SH-SY5Y (cell line): Measurements from ENCODE around the gene GREB1.

Source experiments
- GATA2 ChIP-seq: IDR thresholded peaks from 2 replicates; pipeline ENCODE4 v1.6.1; 2011; ENCODE audit warnings: mild to moderate bottlenecking, low read depth, low read length
- GATA3 ChIP-seq: IDR thresholded peaks from 2 replicates; pipeline ENCODE4 v1.6.1; 2011; ENCODE audit warnings: low read depth, mild to moderate bottlenecking, low read length, moderate library complexity

Gene GREB1

DNA sequence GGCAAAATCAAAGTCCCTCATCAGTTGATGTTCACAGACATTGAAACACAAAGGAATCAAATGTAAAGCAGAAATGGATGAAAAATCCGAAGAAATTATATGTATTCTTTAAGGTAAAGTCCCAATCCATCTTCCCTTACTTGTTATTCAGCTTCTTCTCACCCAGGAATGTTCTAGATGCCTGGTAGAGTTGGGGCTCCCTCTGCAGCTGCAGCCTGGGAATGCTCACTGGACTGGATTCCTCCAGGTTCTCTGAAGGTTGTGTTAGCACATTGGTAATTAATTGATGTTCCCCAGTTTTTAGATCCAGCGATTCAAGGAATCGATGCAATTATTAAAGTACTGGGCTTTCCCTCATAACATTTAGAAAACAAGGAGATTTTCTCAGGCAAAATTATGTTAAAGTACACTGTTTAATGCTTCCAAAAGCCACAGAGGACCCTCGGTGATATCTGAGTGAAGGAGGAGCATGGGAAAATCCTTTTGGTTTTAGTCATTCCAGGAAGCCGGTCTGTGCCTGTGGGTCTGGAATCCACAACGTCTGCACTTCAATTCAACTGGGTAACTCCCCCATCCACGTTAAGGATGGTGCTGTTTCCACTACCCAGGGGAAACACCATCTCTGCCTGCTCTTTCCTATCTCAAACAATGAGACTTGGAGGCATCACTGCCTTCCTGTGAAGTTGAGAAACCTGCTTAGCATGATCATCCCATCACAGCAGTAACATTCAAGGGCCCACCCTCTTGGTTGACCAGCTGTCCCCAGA, 114.2 kb downstream of the GREB1 start:
- no peak for TF ChIP-seq GATA2
- no peak for TF ChIP-seq GATA3

DNA sequence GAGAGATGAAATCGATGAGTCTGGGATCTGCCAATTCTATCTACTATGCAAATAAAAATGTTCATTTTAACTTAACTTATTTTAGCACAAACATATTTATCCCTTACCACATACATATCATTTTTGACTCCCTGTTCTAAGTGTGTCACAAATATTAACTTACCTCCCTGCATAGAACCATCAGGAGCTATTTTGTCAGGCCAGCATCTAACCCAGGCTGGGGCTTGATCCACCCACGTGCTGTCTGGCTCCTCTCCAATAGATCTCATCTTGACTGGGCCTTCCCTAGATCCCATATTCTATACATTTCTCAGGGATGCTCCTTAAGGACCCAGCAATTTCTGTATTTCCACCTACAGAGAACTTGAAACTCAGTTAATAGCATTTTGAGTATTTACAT, 115.2 kb downstream of the GREB1 start:
- TF ChIP-seq GATA3: no peak
- TF ChIP-seq GATA2: no peak

DNA sequence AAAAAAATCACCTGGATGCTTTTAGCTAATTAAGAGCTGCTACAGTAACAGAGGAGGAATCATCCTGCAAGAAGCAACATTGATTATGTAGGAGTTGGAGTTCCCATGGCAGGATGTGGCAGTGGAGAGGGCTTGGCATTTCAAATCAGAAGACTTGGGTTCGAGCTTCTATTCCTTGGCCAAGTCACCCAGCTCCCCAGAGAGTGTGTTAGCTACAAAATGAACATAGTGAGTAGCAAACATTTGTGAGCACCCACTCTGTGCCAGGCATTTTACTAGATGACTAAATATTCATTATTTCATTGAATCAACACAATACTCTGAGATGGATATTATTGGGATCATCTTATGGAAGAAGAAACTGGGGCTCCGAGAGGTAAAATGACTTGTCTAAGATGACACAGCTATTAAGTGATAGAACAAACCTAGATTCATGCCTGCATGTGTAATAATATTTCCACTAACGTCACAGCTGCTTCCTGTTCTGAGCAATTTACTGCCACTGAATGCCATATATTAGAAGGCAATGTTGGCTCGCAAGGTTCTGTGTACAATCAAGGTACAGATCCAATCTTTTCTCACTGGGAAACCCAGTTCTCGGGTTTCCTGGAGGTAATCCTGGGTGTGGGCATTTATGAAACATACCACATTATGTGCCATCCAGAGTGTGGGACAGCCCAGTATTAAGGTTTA, 118.2 kb downstream of the GREB1 start:
- TF ChIP-seq GATA3 (no peak), GATA2 (no peak)

DNA sequence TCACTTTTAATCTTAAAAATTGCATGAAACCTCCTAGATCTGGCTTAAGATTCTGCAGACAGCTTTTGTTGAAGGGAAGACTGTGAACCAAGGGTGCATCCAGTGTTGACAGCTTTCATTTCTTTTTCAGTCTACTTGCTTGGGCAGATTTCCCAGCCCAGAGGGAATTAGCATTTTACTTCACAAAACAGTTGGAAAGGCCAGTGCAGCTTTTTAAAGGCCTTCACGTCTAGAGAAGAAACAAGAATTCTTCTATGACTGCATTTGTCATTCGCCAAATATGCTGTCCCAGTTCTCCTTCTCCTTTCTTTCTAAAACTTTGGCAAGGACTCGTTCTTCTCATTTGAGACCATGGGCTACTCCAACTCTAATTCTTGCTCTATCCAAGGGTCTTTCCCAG, 118.7 kb downstream of the GREB1 start:
- TF ChIP-seq GATA2 (no peak), GATA3 (no peak)

DNA sequence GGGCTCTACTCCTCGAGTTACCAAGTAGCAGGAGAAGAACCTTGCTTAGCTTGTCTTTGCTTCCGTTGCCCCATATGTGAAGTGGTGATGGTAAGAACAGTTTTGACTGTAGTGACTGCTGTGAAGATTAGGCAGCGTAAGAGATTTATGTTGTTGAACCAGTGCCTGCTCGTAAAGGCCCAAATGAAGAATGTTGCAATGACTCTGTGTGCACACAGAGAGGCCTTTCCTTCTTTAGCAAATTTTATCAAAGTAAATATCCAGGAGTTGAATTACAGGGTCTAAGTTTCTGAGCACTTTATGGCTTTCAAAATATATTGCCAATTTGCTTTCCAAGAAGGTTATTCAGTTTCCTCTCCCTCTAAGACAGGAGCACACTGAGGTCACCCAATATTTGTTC, 121.7 kb downstream of the GREB1 start:
- TF ChIP-seq GATA2: no peak
- no peak for TF ChIP-seq GATA3

DNA sequence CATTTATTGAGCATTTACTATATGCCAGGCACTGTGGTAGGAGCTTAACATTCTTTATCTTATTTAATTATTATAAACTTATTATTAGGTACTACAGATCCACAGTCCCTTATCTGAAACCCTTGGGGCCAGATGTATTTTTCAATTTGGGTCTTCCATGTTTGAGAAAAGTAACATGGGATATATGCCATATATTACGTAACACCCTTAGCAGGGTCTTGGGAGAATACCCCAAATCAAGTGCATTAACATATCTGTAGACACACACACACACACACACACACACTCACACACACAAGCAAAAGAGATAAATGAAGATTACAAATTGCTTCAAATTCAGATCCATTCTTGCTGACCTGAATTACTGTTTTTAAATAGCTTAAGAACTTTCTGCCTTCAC, 122.4 kb downstream of the GREB1 start:
- TF ChIP-seq GATA3: no peak

DNA sequence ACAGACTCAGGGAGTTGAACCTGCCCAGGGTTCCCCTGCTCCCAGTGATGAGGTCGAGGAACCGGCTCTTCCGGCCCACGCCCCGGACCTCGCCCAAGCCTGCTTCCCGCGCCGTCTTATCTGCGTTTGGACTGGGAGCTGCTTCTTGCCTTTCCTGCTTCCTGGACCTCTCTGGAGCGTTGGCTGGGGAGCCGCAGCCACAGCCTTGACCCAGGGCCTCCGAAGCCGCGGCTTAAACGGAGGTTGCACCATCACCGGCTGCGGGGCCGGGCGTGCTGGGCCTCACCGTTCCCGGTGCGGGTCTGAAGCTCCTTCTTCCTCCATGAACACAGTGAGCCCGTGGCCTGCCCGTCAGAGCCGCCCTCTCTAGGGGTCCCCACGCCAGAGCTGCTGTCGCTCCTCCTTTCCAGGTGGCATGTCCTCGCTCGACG, 122.8 kb downstream of the GREB1 start:
- TF ChIP-seq GATA2 (no peak), GATA3 (no peak)

DNA sequence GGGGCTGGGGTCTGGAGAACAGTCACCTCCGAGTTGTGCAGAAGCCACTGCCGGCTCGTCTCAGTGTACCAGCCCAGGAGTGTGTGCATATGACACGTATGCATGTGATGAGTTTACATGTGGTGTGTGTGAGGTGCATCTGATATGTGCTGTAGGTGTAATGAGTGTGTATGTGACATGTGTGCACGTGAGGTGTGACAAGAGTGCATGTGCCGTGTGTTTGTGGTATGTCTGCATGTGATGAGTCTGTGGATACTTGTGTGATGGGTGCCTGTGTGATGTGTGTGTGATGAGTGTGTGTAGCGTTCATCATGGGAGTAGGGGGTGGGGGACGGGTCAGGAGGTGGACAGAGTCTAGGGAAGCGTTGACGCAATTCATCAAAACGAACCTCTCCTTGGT, 123.3 kb downstream of the GREB1 start:
- no peak for TF ChIP-seq GATA2
- no peak for TF ChIP-seq GATA3

DNA sequence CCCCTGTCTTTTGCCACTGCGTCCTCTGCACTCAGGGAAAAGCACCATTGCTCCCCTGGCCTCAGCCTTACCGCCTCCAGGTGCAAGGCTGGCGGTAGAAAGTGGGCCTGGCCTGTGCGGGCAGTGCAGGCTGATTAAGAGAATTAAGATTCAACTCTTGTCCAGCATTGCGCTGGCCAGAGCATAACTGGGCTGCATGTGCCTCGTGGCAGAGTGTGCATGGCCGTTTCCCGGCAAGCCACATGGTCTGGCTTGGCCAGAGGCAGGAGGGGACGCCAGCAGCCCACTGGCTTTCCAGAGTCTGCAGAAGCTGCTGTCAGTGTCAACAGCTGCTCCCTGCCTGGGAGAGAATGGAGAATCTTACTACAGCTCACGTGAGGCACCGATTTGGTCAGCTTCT, 123.8 kb downstream of the GREB1 start:
- no peak for TF ChIP-seq GATA2
- no peak for TF ChIP-seq GATA3

DNA sequence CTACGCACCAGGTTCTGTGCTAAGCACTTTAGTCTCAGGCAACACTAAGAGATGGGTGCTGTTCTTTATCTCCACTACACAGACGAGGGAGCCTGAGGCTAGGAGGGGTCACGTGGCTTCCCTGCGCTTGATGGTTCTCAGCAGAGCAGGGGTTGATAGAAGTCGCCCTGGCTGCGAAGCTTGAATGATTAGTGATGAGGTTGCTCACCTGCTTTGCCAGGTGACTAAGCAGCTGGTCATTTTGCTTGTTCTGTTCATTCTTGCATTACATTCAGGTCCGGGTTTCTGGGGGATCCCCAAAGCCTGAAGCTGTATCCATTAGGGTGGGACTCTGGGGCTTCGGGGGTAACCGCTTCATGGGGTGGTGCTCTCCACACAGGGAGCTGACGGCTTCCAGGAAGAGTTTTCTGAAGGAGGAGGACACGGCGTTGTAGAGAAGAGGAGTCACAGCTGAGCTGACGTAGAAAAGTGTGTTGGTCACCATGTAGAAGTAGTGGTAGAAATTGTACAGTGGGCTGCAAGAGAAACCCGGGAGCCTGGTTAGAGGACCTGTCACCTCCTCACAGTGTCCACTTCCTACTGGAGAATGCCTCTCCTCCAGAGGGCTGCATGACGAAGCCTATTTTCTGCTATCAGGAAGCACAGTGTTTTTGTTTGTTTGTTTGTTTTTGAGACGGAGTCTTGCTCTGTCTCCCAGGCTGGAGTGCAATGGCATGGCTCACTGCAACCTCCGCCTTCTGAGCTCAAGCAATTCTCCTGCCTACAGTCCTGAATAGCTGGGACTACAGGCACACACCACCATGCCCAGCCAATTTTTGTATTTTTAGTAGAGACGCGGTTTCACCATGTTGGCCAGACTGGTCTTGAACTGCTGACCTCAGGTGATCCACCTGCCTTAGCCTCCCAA, 124.6 kb downstream of the GREB1 start:
- TF ChIP-seq GATA3: no peak
- TF ChIP-seq GATA2: no peak

DNA sequence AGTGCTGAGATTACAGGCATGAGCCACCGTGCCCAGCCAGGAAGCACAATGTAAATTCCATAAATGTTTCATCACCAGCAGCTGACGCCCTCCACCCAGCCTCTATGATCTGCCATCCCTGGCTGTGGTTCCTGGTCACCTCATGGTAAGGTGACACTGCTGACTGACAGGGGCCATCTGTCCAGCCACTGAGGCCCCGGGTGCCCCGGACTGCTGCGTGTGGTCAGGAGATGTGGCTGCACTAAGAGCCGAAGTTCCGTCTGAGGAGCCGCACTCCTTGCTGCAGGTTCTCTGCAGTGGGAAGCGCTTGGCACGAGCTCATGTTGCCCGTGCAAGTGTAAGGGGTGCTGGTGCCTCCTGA, 125.2 kb downstream of the GREB1 start:
- no peak for TF ChIP-seq GATA2
- TF ChIP-seq GATA3: no peak

DNA sequence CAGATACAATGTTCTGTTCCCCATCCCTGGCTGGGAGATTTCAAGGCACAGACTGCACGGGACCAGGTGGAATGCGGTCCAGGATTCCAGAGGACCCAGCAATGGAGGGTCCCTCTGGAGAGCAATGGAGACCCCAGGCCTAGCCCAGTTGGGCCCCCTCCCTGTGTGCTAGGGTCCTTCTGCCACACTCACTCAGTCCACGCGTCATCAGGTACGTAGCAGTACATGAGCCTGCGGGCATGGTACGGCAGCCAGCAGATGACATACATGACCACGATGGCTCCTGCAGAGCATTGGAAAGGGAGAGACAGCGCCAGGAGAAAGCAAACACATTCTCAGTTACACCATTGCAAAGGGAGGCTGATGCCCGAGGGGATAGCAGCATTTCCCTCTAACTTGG, 126.0 kb downstream of the GREB1 start:
- no peak for TF ChIP-seq GATA3
- TF ChIP-seq GATA2: no peak

DNA sequence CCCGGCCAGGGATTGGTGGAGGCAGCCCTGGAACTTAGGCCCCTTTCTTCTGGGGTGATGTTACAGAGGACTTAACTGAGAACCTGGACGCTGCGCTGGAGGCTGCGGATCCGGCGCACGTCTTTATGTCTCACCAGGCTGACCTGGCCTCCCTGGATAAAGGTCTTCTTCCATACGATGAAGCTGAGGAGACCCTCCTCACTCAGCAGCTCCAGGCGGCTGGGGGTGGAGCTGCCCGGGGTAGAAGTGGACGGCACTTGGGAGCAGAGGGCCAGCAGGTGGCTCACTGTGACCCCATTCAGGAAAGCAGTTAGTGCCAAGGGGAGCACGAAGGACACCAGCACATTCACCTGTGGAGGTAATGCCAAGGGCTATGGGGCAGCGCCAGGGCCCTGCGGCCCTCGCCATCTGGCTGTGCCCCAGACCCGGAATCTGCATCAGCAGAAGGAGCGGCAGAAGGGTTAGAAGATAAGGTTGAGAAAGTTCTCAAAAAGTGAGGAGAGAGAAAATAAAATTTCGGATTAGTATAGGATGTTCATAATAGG, 128.1 kb downstream of the GREB1 start:
- TF ChIP-seq GATA3: no peak
- TF ChIP-seq GATA2: no peak

DNA sequence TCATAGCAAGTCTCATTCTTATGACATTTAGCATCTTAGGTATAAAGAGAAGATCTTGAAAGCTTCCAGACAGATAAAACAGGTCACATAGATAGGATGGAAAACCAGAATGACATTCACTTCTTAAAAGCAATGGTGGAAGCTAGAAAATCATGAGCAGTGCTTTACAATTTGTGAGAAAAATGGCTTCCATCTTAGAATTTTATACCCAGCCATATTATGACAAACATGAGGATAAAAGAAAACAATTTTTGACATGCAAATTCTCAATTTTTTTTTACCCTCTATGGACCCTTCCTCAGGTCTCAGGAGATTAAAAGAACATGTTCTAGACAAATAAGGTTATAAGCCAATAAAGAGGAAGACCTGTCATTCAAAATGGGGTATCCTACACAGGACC, 129.0 kb downstream of the GREB1 start:
- TF ChIP-seq GATA2 (no peak), GATA3 (no peak)
